HepG2 (cell line): ENCODE measurements around the gene CBX2. TPM values are rescaled to one million over a fixed set of nuclear protein-coding genes. Genes with fewer than 3 reads are reported as not detected.
A peak's percentile ranks its signal among the peaks of the same experiment; 100 is the strongest.

Experiments used
- CEBPB ChIP-seq: IDR thresholded peaks from 2 replicates; pipeline ENCODE4 v1.6.1; 2011; ENCODE audit warnings: low read depth, low read length, improper control_type of control experiment, borderline replicate concordance
- CREM ChIP-seq, 2 experiments: sonication (generic) in 1 of 2; formaldehyde crosslinking in 1 of 2; IDR thresholded peaks; 2 replicates each; pipeline versions ENCODE4 v1.4.0 to v1.6.1; 2016 to 2020; ENCODE audit warnings: antibody characterized with exemption in 1 of 2, mild to moderate bottlenecking in 1 of 2, missing genetic modification reagents in 1 of 2
- ELF4 ChIP-seq: sonication (generic); formaldehyde crosslinking; IDR thresholded peaks from 2 replicates; pipeline ENCODE4 v1.5.0; 2020; ENCODE audit warnings: missing genetic modification reagents, mild to moderate bottlenecking, moderate library complexity, borderline replicate concordance
- KDM2A ChIP-seq: sonication (generic); formaldehyde crosslinking; IDR thresholded peaks from 2 replicates; pipeline ENCODE4 v1.4.0; 2020; ENCODE audit warnings: low read depth, missing genetic modification reagents, borderline replicate concordance
- MAZ ChIP-seq, 2 experiments: sonication (generic) in 1 of 2; formaldehyde crosslinking in 1 of 2; IDR thresholded peaks; 2 replicates each; pipeline versions ENCODE4 v1.5.0 to v1.6.1; 2012 to 2020; ENCODE audit warnings: low read depth in 2 of 2, mild to moderate bottlenecking in 2 of 2, borderline replicate concordance in 1 of 2, improper control_type of control experiment in 1 of 2, low read length in 1 of 2, missing genetic modification reagents in 1 of 2, moderate library complexity in 1 of 2
- ZNF138 ChIP-seq: sonication (generic); formaldehyde crosslinking; IDR thresholded peaks from 2 replicates; pipeline ENCODE4 v1.5.0; 2020; ENCODE audit warnings: mild to moderate bottlenecking, low read depth, missing genetic modification reagents
- ZNF451 ChIP-seq: sonication (generic); formaldehyde crosslinking; IDR thresholded peaks from 2 replicates; pipeline ENCODE4 v1.5.0; 2020; ENCODE audit warnings: mild to moderate bottlenecking, missing genetic modification reagents
- ZNF772 ChIP-seq: sonication (generic); formaldehyde crosslinking; IDR thresholded peaks from 2 replicates; pipeline ENCODE4 v1.5.0; 2020; ENCODE audit warnings: mild to moderate bottlenecking, missing genetic modification reagents
- polyA plus RNA-seq, 8 experiments: library from polyadenylated mRNA; depleted of rRNA in 3 of 8; stranded (reverse) in 7 of 8; unstranded in 1 of 8; fragments of >200 nt; fragmentation: Illumina TruSeq in 4 of 8; extraction: Trizol in 4 of 8; gene quantifications; 2 replicates each; pipeline versions ENCODE4 v1.2.1 to v1.2.3, GENCODE V29; 2011 to 2016; ENCODE audit warnings: low read depth in 4 of 8, missing spikeins in 1 of 8, mixed read lengths in 1 of 8; ENCODE audit not compliant: insufficient read depth in 1 of 8
- total RNA-seq, 5 experiments: library from RNA; depleted of rRNA; stranded (reverse); fragments of >200 nt; fragmentation: Illumina TruSeq; extraction: Trizol; gene quantifications; 2 replicates each; pipeline ENCODE4 v1.2.3, GENCODE V29; 2016; ENCODE audit warnings: low read depth in 1 of 5
- TF ChIP-seq, protein P1 (sequence below): sonication (generic); formaldehyde crosslinking; IDR thresholded peaks from 2 replicates; pipeline ENCODE4 v1.4.0; 2020; ENCODE audit warnings: missing genetic modification reagents, borderline replicate concordance

Gene CBX2
- total and polyA plus RNA-seq, 2 of the 13 experiments (the other 11 are each of a cell fraction or from before 2014, with no cell fraction given), result 14.5 to 31.1 TPM

DNA sequence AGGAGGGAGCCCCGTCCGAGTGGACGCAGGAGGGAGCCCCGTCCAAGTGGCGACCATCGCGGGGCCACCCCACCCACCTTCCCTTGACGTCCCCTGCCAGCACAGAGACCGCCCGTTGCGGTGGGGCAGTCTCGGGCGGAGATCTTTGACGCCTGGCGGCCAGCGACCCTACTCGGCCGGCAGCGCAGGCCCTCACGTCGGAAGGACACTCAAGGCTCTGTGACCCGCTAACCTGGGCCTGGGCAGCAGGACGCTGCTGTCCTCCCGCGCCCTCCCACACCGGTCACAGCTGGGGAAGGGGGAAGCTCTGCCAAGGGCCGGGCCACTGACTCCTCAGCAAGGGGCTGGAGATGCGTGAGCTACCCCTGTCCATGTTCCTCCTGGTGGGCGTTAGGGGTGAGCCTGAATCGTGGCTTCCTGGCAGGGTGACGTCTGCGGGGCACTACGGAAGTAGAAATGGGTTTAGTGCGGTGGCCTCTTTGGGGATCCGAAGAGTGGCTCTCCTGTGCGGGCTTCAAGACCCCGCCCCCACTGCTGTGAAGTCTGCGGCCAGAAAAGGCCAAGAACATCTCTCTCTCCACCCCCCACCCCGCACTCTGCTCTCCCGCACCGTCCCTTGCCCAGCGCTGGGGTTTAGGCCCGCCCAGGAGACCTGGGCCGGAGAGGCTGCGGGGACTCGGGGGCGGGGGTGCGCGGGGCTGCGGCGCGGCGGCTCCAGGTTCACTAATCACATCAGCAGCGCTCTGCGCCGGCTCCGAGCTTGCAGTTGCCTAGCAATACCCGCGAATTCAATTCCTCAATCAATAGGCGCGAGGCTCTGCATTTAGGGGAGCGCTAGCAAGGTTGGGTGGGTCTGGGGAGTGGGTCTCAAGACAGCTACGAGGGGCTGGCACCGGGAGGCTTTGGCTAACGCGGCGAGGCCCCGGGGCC is 13.1 kb downstream of the CBX2 start (continued):
- 0 out of 2 replicates have a peak, but pooled peaks have one; percentile 34 for TF ChIP-seq ZNF138 (CRISPR knock-in tag)
- TF ChIP-seq KDM2A, result peak; percentile 34; the same call in 1 of the 2 replicates
- no peak for TF ChIP-seq CEBPB
- no peak; the same call in 1 of the 2 replicates for TF ChIP-seq ZNF772 (CRISPR knock-in tag)
- no peak for TF ChIP-seq CREM (IDR thresholded peaks at IDR 0.05)
- TF ChIP-seq CREM (CRISPR knock-in tag; IDR thresholded peaks at IDR 0.05), result no peak
- TF ChIP-seq, protein P1, sequence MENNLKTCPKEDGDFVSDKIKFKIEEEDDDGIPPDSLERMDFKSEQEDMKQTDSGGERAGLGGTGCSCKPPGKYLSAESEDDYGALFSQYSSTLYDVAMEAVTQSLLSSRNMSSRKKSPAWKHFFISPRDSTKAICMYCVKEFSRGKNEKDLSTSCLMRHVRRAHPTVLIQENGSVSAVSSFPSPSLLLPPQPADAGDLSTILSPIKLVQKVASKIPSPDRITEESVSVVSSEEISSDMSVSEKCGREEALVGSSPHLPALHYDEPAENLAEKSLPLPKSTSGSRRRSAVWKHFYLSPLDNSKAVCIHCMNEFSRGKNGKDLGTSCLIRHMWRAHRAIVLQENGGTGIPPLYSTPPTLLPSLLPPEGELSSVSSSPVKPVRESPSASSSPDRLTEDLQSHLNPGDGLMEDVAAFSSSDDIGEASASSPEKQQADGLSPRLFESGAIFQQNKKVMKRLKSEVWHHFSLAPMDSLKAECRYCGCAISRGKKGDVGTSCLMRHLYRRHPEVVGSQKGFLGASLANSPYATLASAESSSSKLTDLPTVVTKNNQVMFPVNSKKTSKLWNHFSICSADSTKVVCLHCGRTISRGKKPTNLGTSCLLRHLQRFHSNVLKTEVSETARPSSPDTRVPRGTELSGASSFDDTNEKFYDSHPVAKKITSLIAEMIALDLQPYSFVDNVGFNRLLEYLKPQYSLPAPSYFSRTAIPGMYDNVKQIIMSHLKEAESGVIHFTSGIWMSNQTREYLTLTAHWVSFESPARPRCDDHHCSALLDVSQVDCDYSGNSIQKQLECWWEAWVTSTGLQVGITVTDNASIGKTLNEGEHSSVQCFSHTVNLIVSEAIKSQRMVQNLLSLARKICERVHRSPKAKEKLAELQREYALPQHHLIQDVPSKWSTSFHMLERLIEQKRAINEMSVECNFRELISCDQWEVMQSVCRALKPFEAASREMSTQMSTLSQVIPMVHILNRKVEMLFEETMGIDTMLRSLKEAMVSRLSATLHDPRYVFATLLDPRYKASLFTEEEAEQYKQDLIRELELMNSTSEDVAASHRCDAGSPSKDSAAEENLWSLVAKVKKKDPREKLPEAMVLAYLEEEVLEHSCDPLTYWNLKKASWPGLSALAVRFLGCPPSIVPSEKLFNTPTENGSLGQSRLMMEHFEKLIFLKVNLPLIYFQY (CRISPR knock-in tag), result no peak
- TF ChIP-seq ELF4 (CRISPR knock-in tag), result no peak
- TF ChIP-seq ZNF451 (CRISPR knock-in tag), result peak; percentile 66; the same call in 1 of the 2 replicates
- no peak for TF ChIP-seq MAZ (IDR thresholded peaks at IDR 0.05; ENCODE audit: borderline replicate concordance, low read depth, low read length)
- peak; percentile 49 for TF ChIP-seq MAZ (CRISPR knock-in tag; IDR thresholded peaks at IDR 0.05; ENCODE audit: low read depth)
